SKM-1 treated with dmso at 0.1 percent for 144 hours (cell line): ENCODE measurements around the gene IRS1.
A peak's percentile ranks its signal among the peaks of the same experiment; 100 is the strongest.

Source experiments
- DNase-seq: peaks from one replicate; lab custom pipeline; 2025; ENCODE audit not compliant: unreplicated experiment; lab: John Stamatoyannopoulos, UW

Gene IRS1

DNA sequence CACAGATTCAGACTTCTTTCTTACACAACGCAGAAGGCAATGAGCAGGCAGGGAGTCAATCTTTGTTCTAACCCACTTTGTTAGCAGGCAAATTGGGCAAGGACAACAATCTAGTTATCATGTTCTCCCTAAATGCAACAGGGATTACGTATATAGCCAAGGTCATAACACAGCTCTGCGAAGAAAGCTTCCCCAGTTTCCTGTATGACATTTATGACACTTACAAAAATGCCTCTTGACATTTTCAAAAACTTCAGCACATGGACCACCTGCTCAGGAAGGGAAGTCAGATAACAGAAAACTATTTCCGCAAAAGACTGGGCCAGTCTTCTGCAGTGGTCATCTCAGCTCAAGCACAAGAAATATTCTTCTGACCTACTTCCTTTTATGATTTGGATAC lies 106.1 kb downstream of the IRS1 start:
- peak; percentile 75 for DNase-seq

DNA sequence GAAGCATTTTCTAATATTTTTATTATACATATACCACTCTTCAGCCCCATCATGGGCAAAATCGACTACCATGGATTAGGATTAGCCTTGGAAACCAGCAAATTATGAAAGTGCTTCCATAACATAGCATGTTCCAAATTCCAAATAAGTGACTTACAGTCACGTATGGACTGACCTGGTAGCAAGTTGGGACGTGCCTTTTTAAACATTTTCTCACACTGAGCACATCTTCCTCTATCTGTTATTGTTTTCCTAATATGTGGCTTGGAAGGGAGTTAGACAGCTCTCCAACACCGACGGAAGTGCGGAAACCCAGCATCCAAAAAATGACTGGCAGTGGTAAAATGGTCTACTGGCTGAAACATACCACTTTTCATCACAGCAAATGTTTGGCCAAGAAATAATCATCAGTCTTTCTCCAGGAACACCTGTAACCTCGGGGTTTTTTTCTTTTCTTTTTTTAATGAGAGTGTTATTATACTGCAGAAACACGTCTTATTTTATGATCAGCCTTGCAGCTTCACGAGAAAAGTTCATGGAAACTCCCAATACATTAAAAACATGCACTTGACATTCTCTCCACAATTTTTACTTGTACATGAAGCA lies 107.0 kb downstream of the IRS1 start:
- DNase-seq, result no peak

DNA sequence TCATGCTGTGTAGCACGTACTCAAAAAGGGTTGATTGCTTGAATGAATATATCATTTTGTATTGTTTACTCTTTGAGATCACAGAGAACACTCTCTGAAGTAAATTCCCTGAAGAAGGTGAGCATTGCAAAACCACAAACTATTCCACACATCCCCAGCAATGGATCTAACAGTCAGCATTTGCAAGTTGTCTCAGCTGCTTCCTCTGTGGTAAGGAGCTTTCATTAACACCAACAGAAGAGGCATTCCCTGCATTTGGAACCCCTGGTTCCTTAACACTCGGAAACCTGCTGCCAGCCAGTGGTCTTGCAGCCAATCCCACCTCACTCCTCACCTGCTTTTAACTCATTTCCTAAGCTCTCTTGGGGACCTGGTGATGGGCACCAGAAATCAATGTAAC lies 108.4 kb downstream of the IRS1 start:
- no peak for DNase-seq

DNA sequence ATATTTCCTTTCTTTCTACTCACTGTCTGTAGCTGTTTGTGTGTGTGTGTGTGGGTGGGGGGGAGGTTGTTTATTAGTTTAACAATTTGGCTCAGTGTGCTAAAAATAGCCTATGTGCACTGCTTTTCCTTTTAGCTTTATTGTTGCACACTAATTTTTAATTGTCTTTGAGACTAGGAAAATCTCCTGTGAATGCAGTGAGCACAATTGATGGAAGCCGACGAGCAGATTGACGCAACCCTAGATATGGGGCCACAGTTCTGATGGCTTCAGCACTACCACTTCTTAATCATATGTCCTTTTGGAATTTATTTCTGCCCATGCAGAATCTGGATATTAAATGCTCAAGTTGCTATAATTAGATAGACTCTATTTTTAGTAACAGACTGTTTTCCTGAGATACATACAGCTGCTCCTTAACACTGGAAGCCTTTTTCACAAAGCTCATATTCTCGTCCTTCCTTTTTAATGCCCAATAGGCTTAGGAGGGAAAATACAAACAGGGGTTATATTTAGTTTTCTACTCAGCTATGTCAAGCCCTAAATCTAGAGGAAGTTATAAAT lies 109.1 kb downstream of the IRS1 start:
- no peak for DNase-seq

DNA sequence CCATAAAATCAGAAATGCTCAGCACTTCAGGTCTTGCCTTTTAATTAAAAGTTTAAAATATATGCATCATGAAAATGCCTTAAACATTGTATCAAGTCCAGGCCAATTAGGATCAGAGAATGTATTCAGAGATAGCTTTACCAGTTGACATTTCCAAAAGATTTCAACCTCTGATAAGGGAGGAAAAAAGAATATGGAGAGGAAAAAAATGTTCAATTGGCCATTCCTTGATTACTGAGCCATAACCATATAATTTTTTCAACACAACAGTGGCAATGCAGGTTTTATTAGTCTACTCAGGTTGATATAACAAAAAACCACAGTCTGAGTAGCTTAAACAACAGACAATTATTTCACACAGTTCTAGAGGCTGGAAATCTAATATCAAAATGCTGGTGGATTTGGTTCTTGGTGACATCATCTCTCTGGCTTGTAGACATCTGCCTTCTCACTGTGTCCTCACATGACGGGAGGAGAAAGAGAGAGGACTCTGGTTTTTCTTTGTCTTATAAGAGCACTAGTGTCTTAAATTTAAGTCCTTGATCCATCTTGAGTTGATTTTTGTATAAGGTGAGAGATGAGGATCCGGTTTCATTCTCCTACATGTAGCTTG lies 111.9 kb downstream of the IRS1 start:
- no peak for DNase-seq

DNA sequence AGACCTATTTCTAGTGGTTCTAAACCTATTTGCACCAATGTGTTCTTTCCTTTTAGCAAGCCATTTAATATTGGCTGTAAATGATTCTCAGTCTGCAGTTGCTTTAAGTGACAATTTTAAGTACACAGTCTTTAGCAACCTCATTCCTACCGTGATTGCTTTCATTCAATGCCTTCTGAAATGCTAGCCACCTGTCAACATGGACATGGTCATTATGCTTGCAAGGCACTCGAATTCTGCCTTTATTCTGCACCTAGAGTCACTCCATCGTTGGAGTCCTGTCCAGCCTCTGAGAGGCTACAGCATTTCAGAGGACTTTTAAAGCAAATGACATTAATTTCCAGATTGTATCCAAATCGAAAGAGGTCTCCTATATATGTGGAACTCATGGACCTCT lies 115.1 kb downstream of the IRS1 start:
- DNase-seq, result no peak

DNA sequence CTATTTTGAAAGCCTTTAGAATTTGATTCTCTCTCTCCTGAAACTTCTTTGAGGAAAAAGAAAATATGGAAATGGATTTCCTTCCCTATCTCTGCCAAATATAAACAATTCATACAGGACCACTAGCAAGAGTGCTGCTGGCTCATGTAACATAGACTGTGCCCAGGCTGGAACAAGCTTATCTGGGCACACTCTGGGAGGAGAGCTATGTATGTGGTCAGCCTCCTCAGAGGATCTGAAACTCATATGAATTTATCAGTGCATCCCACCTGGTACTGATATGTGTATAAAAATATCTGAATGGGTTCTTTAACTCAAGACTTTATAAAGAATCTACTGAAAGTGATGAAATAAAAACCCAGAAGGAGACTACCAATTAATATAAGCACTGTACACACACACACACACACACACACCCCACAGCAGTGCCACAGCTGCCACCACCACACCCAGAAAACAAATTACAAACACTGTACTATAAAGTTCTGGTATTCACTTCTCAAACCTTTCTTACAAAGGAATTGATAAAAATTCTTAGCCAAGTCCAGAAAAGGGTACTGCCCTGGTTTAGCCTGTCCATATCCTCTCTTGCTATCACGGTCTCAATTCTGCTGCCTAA lies 115.6 kb downstream of the IRS1 start:
- DNase-seq, result no peak

DNA sequence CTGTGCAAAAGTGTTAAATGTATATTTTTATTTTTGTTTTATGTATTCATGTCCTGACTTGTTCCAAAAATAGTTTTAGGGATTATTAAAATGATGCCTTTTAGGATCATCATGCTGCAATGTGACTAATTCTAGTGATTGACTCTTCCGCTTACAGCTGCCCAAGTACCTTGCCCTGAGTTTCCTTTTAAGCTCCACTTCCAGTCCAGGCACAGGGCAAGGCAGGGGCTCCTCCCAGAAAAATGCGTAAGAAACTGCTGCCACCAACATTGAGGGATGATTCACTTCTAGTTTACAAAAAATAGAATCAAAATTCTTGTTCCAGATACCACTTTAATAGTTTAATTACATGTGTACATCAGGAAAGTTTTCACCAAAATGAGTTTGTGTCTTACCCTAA lies 116.4 kb downstream of the IRS1 start:
- no peak for DNase-seq
